Measurements from ENCODE around the gene BBX. TPM values are rescaled to one million over a fixed set of nuclear protein-coding genes. Genes with fewer than 3 reads are reported as not detected.

BBX gene
- total RNA-seq, 4 donors from 2014 or later = 73.0 to 216 (median 106) TPM

DNA sequence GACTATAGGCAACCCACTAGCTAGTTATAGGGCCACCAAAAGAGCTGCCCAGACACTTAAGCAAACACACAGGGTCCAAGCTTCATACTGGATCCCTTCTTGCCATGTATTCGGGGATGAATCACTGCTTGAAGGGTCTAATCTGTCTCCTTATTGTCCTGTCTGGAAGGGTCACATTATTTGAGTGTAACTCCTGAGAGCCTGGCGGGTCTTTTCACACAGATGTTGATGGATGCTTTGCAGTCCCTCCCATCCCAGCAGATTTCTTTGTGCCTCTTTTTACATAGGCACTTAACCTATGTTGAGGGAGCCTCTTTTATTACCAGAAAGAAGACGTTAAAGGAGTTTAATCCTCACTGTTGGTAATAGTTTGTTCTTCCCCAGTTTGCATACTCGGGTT is 56.6 kb downstream of the BBX start:
- Histone ChIP-seq H3K27ac (no peak overlapping the region), H3K4me1 (peaks cover 0 to 3% of the 10 kb centered on the region in 2 donors), H3K4me3 (replicated peaks in 1 of 3) (no peak overlapping the region), H3K36me3 (no peaks in the 10 kb centered on the region), H3K27me3 (no peaks in the 10 kb centered on the region), H3K9me3 (no peaks in the 10 kb centered on the region)
- WGBS, 2 donors = 87% methylated on average over 4 of the region's 4 CpGs
- TF ChIP-seq POLR2A (IDR thresholded peaks at IDR 0.05) = no peak
- TF ChIP-seq, protein P1, sequence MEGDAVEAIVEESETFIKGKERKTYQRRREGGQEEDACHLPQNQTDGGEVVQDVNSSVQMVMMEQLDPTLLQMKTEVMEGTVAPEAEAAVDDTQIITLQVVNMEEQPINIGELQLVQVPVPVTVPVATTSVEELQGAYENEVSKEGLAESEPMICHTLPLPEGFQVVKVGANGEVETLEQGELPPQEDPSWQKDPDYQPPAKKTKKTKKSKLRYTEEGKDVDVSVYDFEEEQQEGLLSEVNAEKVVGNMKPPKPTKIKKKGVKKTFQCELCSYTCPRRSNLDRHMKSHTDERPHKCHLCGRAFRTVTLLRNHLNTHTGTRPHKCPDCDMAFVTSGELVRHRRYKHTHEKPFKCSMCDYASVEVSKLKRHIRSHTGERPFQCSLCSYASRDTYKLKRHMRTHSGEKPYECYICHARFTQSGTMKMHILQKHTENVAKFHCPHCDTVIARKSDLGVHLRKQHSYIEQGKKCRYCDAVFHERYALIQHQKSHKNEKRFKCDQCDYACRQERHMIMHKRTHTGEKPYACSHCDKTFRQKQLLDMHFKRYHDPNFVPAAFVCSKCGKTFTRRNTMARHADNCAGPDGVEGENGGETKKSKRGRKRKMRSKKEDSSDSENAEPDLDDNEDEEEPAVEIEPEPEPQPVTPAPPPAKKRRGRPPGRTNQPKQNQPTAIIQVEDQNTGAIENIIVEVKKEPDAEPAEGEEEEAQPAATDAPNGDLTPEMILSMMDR (IDR thresholded peaks at IDR 0.05) = no peak
- DNase-seq = no peak
- intact Hi-C loops (cut with DNase I) = no loop called here

DNA sequence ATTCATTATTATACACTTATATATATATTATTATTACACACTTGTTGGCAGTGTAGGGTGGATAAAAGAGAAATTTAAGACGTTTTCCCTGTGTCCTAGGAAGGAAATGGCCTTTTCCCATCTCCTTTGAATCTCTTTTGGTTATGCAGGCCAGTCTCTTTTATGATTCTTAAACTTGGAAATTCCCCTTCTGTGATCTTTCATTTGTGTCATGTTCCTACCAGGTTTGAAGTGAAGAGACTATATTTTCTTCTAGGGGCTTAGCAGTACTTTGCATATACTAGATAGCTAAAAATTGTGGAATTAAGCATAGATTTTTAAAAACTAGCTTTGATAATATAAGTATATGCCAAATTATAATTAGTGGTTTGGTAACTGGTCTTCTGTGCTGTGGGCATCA is 58.5 kb downstream of the BBX start:
- intact Hi-C loops (cut with DNase I) = no loop called here
- Histone ChIP-seq H3K27ac (no peak overlapping the region), H3K4me3 (replicated peaks in 1 of 3) (no peak overlapping the region), H3K4me1 (peaks cover 0 to 3% of the 10 kb centered on the region in 2 donors), H3K9me3 (no peaks in the 10 kb centered on the region), H3K27me3 (no peaks in the 10 kb centered on the region), H3K36me3 (no peaks in the 10 kb centered on the region)
- no peak for TF ChIP-seq POLR2A (IDR thresholded peaks at IDR 0.05)
- TF ChIP-seq, protein P1 (IDR thresholded peaks at IDR 0.05) = no peak
- DNase-seq = no peak
- WGBS, 2 donors = 73 to 77% methylated on average over 1 of the region's 1 CpG

DNA sequence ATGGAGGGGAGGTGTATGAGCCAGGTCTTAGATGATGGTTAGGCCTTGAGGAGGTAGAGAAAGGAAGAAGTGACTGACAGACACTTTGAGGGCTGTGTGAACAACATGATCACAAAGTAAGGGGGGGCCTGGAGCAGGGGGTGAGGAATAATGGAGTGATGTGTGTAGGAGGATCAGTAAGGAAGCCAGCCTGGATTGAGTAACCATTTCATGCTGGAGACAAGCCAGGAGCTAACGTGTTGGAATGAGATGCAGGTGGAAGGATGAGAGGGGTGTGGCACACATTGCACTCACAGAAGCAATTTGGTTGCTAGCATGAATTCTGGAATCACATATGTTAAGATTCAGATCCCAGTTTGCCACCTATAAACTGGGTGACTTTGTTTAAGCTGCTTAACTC is 65.5 kb downstream of the BBX start:
- Histone ChIP-seq H3K27me3 (no peaks in the 10 kb centered on the region), H3K27ac (no peak overlapping the region), H3K9me3 (no peaks in the 10 kb centered on the region), H3K4me1 (peaks cover 0 to 6% of the 10 kb centered on the region in 2 donors), H3K4me3 (replicated peaks in 1 of 3) (no peak overlapping the region), H3K36me3 (no peaks in the 10 kb centered on the region)
- TF ChIP-seq, protein P1 (IDR thresholded peaks at IDR 0.05) = no peak
- no peak for TF ChIP-seq POLR2A (IDR thresholded peaks at IDR 0.05)
- 18 to 37% methylated on average over 1 of the region's 1 CpG for WGBS, 2 donors
- intact Hi-C loops (cut with DNase I) = no loop called here
- peak; percentile 16 to 24 for DNase-seq

DNA sequence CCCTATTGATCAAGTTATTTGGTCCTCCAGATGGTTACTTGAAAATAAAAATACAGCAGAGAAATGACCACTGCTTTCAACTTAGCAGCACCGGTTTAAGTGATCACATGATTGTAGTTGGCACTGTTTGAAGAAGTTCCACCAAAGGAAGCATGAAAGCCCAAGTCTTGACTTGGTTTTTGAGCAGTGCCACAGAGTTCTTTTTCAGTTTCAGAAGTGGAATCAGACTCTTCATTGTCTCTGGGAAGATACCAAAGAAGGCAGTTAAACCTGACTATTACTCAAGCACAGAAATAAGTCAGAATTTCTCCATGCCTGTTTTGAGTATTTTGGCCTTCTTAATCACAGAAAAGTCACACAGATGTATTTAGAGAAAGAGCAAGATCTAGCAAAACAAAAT is 66.7 kb downstream of the BBX start:
- H3K27me3 ChIP-seq = no peaks in the 10 kb centered on the region
- no peak overlapping the region for H3K4me3 ChIP-seq (replicated peaks in 1 of 3)
- no peaks in the 10 kb centered on the region for H3K9me3 ChIP-seq
- 25 to 28% methylated on average over 1 of the region's 1 CpG for WGBS, 2 donors
- no peak overlapping the region for H3K27ac ChIP-seq
- no peak for DNase-seq
- intact Hi-C loops (cut with DNase I) = no loop called here
- TF ChIP-seq, protein P1 (IDR thresholded peaks at IDR 0.05) = no peak
- no peak for TF ChIP-seq POLR2A (IDR thresholded peaks at IDR 0.05)
- no peaks in the 10 kb centered on the region for H3K36me3 ChIP-seq
- H3K4me1 ChIP-seq = peaks cover 0 to 6% of the 10 kb centered on the region in 2 donors

DNA sequence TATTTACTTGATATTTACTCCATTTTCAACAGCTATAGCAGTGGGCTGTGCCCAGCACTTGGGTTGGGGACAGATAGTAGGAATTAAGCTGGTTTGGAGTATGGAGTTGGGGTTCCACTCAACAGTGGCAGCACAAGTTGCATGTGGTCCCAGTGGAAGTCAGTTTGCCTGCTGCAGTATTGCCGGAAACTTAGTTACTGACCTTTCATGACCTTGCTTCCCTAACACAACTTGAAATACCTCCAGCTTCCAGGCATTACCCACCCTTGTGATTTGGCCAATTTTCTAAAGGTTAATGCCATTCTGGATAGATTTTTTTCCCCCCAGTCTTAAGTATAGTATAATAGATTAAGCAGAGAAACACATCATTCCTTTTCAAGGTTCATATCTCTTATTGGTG is 68.0 kb downstream of the BBX start:
- Histone ChIP-seq H3K9me3 (no peaks in the 10 kb centered on the region), H3K4me3 (replicated peaks in 1 of 3) (no peak overlapping the region), H3K36me3 (no peaks in the 10 kb centered on the region), H3K27ac (no peak overlapping the region), H3K4me1 (peaks cover 0 to 6% of the 10 kb centered on the region in 2 donors), H3K27me3 (no peaks in the 10 kb centered on the region)
- TF ChIP-seq, protein P1 (IDR thresholded peaks at IDR 0.05) = no peak
- TF ChIP-seq POLR2A (IDR thresholded peaks at IDR 0.05) = no peak
- intact Hi-C loops (cut with DNase I) = no loop called here
- DNase-seq = no peak
- WGBS, 2 donors = 88 to 89% methylated on average over 1 of the region's 1 CpG

Data from thyroid gland (tissue), 4 donors.